GM21619 (cell line): ENCODE results near the gene ABCA4.
"Not testable (repeated sequence)": the region's sequence is repeated elsewhere in the genome, so short reads cannot be mapped to it uniquely, and the experiment has no call there.

Source experiments
- ATAC-seq: cut with Tn5 transposase; IDR thresholded peaks from one replicate; pipeline ENCODE4 v1.9.1; 2021; ENCODE audit not compliant: unreplicated experiment

Gene ABCA4

GRCh38 chr1:94120991-94121390 lies at the start of gene ABCA4:
Gene ABCA4, minus strand, starts transcription at chr1:94121148. Its CDS starts 103 bp downstream, at chr1:94121045.
- ATAC-seq = no peak

- no peak for ATAC-seq
Measured at GRCh38 chr1:94169126-94169525, 48.2 kb upstream of the ABCA4 start.

GRCh38 chr1:94165843-94166242 lies 44.9 kb upstream of the ABCA4 start:
- no peak for ATAC-seq

GRCh38 chr1:94164885-94165284 lies 43.9 kb upstream of the ABCA4 start:
- not testable (repeated sequence) for ATAC-seq

GRCh38 chr1:94164121-94164520 lies 43.2 kb upstream of the ABCA4 start:
- ATAC-seq = not testable (repeated sequence)

GRCh38 chr1:94163249-94163648 lies 42.3 kb upstream of the ABCA4 start:
- not testable (repeated sequence) for ATAC-seq

- no peak for ATAC-seq
Measured at GRCh38 chr1:94160811-94161210, 39.9 kb upstream of the ABCA4 start.

GRCh38 chr1:94156096-94156625 lies 35.2 kb upstream of the ABCA4 start:
- no peak for ATAC-seq

GRCh38 chr1:94154989-94155388 lies 34.0 kb upstream of the ABCA4 start:
- no peak for ATAC-seq

GRCh38 chr1:94153133-94153532 lies 32.2 kb upstream of the ABCA4 start:
- no peak for ATAC-seq

- not testable (repeated sequence) for ATAC-seq
Measured at GRCh38 chr1:94149166-94149565, 28.2 kb upstream of the ABCA4 start.

GRCh38 chr1:94146273-94146672 lies 25.3 kb upstream of the ABCA4 start:
- ATAC-seq = no peak

- ATAC-seq = no peak
Measured at GRCh38 chr1:94144836-94145235, 23.9 kb upstream of the ABCA4 start.

- ATAC-seq = no peak
Measured at GRCh38 chr1:94143809-94144176, 22.8 kb upstream of the ABCA4 start.

- no peak for ATAC-seq
Measured at GRCh38 chr1:94143173-94143808, 22.3 kb upstream of the ABCA4 start.

- ATAC-seq = no peak
Measured at GRCh38 chr1:94142583-94142982, 21.6 kb upstream of the ABCA4 start.

- no peak for ATAC-seq
Measured at GRCh38 chr1:94142022-94142421, 21.1 kb upstream of the ABCA4 start.

- no peak for ATAC-seq
Measured at GRCh38 chr1:94132111-94132510, 11.2 kb upstream of the ABCA4 start.

- ATAC-seq = no peak
Measured at GRCh38 chr1:94130851-94131595, 10.1 kb upstream of the ABCA4 start.

- no peak for ATAC-seq
Measured at GRCh38 chr1:94126651-94127050, 5.7 kb upstream of the ABCA4 start.

GRCh38 chr1:94125551-94126514 lies 4.9 kb upstream of the ABCA4 start:
- ATAC-seq = no peak
